IPS-11a (cell line): ENCODE measurements around the gene PHLPP1.
"Not testable (repeated sequence)": the region's sequence is repeated elsewhere in the genome, so short reads cannot be mapped to it uniquely, and the experiment has no call there.

Experiments
- H3K4me3 ChIP-seq: one replicate; pipeline ENCODE4 v1.5.1; 2013; ENCODE audit warnings: low read depth, low read length, control low read depth

PHLPP1 gene

DNA sequence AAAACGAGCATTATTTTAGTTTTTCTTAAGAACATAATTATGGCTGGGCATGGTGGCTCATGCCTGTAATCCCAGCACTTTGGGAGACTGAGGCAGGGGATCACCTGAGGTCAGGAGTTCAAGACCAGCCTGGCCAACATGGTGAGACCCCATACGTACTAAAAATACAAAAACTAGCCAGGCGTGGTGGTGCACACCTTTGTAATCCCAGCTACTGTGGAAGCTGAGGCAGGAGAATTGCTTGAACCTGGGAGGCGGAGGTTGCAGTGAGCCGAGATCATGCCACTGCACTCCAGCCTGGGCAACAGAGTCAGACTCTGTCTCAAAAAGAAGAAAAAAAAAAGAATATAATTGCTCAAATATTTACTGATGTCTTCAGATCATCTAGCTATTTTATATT, 25.3 kb downstream of the PHLPP1 start:
- not testable (repeated sequence) for H3K4me3 ChIP-seq

- H3K4me3 ChIP-seq, result no peak overlapping the region
Measured at GRCh38 chr18:62741118-62741566, 25.8 kb downstream of the PHLPP1 start.

GRCh38 chr18:62741584-62741983, 26.2 kb downstream of the PHLPP1 start:
- no peak overlapping the region for H3K4me3 ChIP-seq

- H3K4me3 ChIP-seq, result no peak overlapping the region
Measured at GRCh38 chr18:62744076-62744968, 29.0 kb downstream of the PHLPP1 start.

DNA sequence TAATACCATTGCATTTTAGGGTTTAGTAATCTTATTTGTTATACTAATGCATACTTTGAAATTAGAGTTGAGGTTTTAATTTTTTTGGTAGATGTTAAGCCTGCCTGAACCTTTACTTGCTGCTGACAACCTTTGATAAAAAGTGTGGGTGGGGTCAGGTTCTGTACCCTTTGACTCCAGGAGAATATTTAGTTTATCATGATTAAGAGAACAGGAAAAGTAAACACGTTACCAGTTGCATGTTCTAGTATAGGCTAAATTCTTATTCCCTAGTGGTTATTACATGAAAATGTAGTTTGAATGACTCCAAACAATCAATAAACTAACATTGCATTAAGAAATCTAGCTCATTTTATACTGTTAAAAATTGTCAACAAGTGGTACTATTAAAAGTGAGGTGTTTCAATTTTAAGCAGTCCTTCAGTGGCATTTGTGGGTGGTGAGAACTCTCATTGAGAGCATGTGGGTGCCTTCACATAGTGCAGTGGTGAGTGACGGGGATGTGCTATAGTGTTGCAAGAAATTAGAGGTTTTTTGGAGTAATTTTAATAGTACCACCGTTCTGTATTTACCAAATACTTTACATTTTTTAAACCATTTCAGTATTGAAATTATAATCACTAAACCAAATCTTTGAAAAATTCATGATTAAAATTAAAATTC, 29.9 kb downstream of the PHLPP1 start:
- H3K4me3 ChIP-seq, result no peak overlapping the region

GRCh38 chr18:62749389-62749788, 34.0 kb downstream of the PHLPP1 start:
- H3K4me3 ChIP-seq, result no peak overlapping the region

DNA sequence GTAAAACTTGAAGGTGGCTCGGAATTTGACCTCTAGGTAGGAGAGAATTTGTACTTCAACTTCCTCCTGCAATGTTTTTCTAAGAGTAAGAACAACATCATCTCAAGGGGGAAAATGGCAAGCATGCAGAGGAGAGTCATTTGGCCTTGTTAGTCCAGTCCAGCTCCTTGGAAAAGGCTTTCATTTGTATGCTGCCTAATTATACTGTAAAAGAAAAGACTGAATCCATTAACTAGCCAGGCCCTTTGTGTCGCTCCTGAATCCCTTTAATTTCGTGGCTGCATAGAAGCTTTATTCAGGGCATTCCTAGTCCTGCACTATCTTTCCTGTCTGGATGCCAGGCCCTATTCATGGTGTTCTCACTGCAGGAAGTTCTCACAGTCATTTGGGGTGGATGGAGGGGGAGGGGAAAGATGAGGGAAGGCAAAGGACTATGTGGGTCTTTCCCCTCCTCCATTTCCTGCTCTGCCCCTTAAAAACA, 36.0 kb downstream of the PHLPP1 start:
- no peak overlapping the region for H3K4me3 ChIP-seq

- H3K4me3 ChIP-seq, result no peak overlapping the region
Measured at GRCh38 chr18:62751977-62752376, 36.6 kb downstream of the PHLPP1 start.

DNA sequence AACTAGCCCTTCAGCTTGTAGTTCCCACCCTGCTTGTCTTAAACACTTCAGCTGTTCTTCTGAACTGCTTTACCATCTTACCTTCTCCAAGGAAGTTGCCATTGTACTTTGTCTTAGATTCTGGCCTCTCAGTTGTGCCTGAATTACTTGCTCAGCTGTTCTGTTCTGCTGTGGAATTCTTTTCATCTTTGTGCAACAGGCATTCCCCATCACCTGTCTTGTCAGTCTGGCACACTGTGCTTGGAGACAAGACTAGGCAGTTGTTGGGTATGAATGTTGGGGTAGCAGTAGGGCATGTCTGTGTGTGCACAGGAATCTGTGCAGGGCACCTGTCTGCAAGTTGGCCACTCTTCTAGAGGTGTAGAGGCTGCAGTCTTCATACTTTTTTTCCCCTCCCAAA, 38.7 kb downstream of the PHLPP1 start:
- no peak overlapping the region for H3K4me3 ChIP-seq

GRCh38 chr18:62755454-62755853, 40.1 kb downstream of the PHLPP1 start:
- H3K4me3 ChIP-seq, result no peak overlapping the region

- H3K4me3 ChIP-seq, result no peak overlapping the region
Measured at GRCh38 chr18:62755946-62756345, 40.6 kb downstream of the PHLPP1 start.

- no peak overlapping the region for H3K4me3 ChIP-seq
Measured at GRCh38 chr18:62757399-62758010, 42.2 kb downstream of the PHLPP1 start.

DNA sequence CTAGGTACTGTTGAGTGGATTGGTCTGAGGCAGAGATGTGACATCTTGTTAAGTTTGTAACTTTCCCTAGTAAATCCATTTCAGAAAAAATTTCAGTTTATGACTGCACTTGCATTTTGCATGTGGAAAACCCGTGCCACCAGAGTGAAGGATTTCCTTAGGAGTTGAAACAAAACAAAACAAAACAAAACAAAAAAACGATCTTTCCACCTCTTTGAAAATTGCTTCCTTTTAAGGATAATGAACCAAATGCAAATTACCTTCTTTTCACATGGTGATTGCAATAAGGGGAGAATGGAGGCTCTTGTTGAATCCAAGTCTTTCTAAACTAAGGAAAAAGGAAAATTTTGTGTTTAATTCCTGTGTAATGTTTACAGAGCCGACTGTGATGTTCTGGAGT, 43.2 kb downstream of the PHLPP1 start:
- no peak overlapping the region for H3K4me3 ChIP-seq

DNA sequence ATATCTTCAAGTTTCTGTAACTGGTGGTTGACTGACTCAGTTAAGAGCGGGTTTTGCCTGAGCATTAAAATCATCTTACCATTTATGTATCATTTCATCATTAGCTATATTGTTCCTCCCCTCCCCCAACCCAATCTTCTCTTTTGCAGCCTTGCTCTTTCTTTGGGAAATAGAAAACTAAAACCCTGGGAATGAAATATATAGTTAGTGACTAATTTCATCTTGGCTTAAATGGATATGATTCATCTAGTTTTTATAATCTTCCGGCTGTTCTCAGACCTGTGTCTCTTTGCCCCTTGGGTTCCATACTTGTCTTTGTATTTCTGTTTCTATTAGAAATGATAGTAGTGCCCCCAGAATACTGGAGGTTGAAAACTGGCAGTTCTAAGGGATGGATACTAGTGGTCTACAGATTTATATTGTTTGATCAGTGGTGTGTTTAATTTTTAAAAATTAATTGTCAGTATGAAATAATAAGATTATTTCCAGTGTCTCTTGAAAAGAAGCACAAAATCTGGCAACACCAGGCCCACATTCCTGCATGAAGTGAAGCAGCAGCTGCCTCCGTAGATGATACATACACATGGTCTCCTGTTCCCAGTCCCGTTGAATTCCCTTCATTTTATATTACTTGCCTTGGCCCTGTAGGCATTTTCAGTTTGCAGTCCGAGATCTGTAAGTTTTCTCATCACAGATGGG, 44.5 kb downstream of the PHLPP1 start:
- H3K4me3 ChIP-seq, result no peak overlapping the region

GRCh38 chr18:62760403-62760734, 45.0 kb downstream of the PHLPP1 start:
- H3K4me3 ChIP-seq, result no peak overlapping the region

DNA sequence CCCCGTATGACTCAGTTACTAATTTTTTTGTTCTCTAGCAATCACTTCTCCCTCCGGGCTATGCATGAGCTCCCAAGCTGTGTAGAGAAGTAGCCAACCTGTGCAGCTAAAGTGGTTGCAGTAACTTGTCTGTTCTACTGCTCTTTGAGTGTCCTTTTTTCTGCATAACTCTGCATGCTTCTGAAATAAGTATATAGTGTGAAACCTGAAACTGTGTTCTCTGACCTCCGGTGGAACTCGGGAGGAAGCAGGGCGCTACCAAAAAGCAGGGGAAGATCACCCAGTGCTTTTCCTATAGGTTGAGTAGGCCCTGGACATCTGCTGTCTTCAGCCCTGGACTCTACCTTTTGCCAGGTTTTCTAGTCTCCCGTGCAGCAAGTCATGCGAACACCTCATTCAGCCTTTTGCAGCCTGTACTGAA, 47.8 kb downstream of the PHLPP1 start:
- H3K4me3 ChIP-seq, result no peak overlapping the region

GRCh38 chr18:62766266-62766665, 50.9 kb downstream of the PHLPP1 start:
- H3K4me3 ChIP-seq, result no peak overlapping the region

DNA sequence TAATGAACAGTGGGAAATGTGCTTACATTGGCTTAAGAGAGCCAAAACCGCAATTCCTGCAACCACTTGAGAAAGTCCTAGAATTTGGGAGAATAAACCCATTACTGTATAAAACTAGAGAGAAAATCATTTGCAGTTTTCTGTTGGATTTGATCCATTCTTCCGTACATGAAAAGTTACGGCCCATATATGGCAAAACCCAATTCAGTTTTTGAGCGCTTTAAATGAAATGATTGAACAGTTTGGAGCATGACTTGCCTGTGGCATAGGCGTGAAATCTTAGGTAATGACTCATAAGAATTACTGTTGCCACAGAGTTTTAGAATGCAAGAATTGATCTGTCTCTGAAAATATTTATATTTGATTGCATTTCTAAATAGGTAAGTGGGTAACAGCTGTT, 52.0 kb downstream of the PHLPP1 start:
- no peak overlapping the region for H3K4me3 ChIP-seq

DNA sequence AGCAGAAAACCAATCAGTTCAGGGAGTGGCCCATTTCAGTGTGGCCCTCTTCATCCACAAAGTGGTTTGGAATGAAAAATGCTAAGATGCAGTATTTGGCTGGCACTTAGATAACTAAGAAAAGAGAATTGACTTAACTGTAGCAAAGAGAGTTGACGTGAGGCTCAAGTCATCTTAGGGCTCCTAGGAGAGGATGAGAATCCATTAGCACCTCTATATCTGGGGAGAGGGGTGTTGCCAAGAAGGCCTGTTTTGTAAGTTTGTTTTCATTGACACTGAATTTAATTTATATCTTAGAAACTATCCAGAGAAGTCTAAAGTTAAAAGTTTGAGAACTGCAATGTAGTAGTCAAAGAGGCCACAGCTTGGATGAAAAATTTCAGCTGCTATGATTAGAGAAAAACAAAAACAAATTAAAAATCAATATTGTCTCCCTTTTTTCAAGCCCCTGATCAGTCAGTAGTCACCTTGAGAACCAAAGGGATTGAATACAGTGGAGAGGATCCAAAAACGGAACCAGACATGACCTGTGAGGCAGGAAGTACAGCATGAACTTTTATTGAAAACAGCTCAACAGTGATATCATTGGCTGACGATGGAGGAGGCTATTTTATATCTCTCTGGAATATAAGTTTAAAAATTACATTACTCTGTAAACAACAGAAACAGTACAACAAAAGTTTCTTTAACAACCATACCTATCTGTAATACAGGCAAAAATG, 52.7 kb downstream of the PHLPP1 start:
- no peak overlapping the region for H3K4me3 ChIP-seq

DNA sequence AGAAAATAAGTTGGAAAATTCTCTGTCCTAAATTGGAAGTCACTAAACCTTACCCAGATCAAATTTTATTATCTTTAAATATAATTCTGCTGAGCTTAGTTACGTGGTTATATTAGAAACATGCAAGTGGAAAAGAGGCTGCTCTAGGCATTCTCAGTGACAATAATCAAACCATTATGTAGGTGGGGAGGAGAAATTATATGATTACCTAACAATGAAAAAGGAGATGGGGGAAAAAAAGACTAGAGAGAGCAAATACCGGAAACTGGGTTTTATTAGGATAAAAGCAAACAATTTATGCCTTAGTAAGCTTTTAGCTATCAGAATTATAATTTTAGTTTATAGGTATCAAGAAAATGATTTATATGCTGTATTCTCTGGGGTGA, 53.2 kb downstream of the PHLPP1 start:
- H3K4me3 ChIP-seq, result no peak overlapping the region

DNA sequence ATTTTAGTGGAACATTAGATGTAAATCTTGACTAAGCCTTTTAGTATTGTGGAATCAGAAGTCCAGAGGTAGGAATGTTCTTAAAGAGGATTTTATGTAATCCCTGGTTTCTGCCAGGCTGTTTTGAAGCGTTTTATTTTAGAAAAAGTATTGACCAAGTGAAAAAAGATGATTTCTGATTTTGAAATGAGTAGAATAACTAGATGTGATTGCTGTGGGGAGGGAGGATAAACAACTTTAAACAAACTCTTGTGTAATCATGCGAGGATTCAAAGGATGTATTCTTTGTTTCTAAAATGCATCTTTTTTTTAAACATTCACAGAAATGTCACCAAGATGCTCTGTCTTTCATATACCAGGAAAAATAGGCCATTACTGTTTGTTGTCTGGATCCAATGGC, 53.9 kb downstream of the PHLPP1 start:
- H3K4me3 ChIP-seq, result no peak overlapping the region
